Measurements from ENCODE around the gene HNRNPUL2.

HNRNPUL2 gene

DNA sequence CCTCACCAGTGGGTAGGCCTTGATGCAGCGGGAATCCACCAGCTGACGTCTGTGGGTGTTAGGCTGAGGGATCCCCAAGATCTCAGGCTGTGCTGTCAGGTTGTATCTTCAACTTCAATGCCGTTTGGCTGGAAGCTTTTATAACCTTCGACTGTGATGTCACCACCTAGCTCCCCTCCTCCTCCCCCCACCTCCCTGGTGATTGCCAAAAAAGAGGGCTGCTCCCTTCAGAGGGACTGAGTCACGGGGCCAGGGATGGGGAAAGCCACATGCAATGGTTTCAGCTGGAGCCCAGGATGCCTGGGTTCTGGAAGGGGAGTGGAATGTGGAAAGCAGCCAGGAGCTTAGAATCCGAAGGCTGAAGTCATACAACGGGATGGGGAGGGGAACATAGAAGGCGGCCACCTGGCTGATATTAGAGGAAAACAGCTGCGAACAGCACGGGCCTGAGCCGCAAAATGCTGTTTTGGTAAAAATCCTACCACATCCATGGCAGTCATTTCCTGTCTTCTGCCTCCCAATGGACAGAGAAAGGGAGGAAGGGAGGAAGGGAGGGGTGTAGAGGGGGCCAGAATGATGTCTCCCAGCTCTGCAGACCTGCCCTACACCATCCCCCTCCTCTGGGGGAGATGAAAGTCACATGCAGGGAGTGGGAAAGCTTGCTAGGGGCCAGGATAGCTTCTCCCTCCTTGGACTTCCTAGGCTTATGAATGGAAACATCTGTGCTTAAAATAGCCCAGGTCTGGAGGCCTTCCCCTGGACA lies 37.7 kb downstream of the HNRNPUL2 start, which contains the start of gene LRRN4CL (continued):
- TF ChIP-seq, protein P1, sequence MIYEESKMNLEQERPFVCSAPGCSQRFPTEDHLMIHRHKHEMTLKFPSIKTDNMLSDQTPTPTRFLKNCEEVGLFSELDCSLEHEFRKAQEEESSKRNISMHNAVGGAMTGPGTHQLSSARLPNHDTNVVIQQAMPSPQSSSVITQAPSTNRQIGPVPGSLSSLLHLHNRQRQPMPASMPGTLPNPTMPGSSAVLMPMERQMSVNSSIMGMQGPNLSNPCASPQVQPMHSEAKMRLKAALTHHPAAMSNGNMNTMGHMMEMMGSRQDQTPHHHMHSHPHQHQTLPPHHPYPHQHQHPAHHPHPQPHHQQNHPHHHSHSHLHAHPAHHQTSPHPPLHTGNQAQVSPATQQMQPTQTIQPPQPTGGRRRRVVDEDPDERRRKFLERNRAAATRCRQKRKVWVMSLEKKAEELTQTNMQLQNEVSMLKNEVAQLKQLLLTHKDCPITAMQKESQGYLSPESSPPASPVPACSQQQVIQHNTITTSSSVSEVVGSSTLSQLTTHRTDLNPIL (CRISPR knock-in tag; IDR thresholded peaks at IDR 0.05; ENCODE audit: low read depth), result no peak
- no peak for TF ChIP-seq TCF4 (CRISPR knock-in tag; IDR thresholded peaks at IDR 0.05; ENCODE audit: borderline replicate concordance)

DNA sequence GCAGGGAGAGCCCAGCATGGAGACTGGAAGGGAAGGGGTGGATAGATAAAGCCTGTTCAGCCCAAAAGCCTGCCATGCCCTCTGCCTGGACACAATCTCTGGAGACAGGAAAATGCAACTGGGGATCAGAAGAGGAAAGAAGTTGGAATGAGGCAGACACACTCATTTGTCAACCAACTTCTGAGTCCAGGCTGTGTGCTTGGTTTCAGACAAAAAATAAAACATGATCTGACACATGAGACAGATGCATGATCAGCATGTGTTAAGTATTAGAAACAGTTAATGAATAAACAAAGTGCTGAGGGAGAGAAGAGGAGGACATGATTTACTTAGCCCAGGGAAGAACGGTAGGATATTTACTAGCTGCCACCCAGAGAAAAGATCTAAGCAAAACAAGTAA lies 38.8 kb downstream of the HNRNPUL2 start:
- ATAC-seq, result no peak
- no peak for TF ChIP-seq GLIS3 (CRISPR knock-in tag; IDR thresholded peaks at IDR 0.05)
- no peak for TF ChIP-seq ISL1 (CRISPR knock-in tag; IDR thresholded peaks at IDR 0.05)
- TF ChIP-seq PPARA (CRISPR knock-in tag; IDR thresholded peaks at IDR 0.05; ENCODE audit: borderline replicate concordance), result no peak
- TF ChIP-seq RARB (CRISPR knock-in tag; IDR thresholded peaks at IDR 0.05), result no peak
- TF ChIP-seq BACH2 (CRISPR knock-in tag; IDR thresholded peaks at IDR 0.05; ENCODE audit: borderline replicate concordance), result no peak
- no peak for TF ChIP-seq OSR1 (CRISPR knock-in tag; IDR thresholded peaks at IDR 0.05)
- TF ChIP-seq, protein P2, sequence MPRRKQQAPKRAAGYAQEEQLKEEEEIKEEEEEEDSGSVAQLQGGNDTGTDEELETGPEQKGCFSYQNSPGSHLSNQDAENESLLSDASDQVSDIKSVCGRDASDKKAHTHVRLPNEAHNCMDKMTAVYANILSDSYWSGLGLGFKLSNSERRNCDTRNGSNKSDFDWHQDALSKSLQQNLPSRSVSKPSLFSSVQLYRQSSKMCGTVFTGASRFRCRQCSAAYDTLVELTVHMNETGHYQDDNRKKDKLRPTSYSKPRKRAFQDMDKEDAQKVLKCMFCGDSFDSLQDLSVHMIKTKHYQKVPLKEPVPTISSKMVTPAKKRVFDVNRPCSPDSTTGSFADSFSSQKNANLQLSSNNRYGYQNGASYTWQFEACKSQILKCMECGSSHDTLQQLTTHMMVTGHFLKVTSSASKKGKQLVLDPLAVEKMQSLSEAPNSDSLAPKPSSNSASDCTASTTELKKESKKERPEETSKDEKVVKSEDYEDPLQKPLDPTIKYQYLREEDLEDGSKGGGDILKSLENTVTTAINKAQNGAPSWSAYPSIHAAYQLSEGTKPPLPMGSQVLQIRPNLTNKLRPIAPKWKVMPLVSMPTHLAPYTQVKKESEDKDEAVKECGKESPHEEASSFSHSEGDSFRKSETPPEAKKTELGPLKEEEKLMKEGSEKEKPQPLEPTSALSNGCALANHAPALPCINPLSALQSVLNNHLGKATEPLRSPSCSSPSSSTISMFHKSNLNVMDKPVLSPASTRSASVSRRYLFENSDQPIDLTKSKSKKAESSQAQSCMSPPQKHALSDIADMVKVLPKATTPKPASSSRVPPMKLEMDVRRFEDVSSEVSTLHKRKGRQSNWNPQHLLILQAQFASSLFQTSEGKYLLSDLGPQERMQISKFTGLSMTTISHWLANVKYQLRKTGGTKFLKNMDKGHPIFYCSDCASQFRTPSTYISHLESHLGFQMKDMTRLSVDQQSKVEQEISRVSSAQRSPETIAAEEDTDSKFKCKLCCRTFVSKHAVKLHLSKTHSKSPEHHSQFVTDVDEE (CRISPR knock-in tag; IDR thresholded peaks at IDR 0.05), result no peak
- TF ChIP-seq TCF4 (CRISPR knock-in tag; IDR thresholded peaks at IDR 0.05; ENCODE audit: borderline replicate concordance), result no peak
- TF ChIP-seq, protein P3, sequence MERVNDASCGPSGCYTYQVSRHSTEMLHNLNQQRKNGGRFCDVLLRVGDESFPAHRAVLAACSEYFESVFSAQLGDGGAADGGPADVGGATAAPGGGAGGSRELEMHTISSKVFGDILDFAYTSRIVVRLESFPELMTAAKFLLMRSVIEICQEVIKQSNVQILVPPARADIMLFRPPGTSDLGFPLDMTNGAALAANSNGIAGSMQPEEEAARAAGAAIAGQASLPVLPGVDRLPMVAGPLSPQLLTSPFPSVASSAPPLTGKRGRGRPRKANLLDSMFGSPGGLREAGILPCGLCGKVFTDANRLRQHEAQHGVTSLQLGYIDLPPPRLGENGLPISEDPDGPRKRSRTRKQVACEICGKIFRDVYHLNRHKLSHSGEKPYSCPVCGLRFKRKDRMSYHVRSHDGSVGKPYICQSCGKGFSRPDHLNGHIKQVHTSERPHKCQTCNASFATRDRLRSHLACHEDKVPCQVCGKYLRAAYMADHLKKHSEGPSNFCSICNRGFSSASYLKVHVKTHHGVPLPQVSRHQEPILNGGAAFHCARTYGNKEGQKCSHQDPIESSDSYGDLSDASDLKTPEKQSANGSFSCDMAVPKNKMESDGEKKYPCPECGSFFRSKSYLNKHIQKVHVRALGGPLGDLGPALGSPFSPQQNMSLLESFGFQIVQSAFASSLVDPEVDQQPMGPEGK (CRISPR knock-in tag; IDR thresholded peaks at IDR 0.05; ENCODE audit: borderline replicate concordance), result no peak
- TF ChIP-seq ZFP3 (CRISPR knock-in tag; IDR thresholded peaks at IDR 0.05), result no peak
- no peak for TF ChIP-seq POU6F1 (CRISPR knock-in tag; IDR thresholded peaks at IDR 0.05; ENCODE audit: borderline replicate concordance, low read depth)

- TF ChIP-seq GLIS3 (CRISPR knock-in tag; IDR thresholded peaks at IDR 0.05) (no peak), ARNTL (CRISPR knock-in tag; IDR thresholded peaks at IDR 0.05; ENCODE audit: borderline replicate concordance, low read depth) (no peak), RARB (CRISPR knock-in tag; IDR thresholded peaks at IDR 0.05) (no peak), ZNF565 (CRISPR knock-in tag; conservative IDR thresholded peaks at IDR 0.05; ENCODE audit: low read depth) (no peak), POU6F1 (CRISPR knock-in tag; IDR thresholded peaks at IDR 0.05; ENCODE audit: borderline replicate concordance, low read depth) (no peak), CSDC2 (CRISPR knock-in tag; IDR thresholded peaks at IDR 0.05) (no peak), SNAI2 (CRISPR knock-in tag; IDR thresholded peaks at IDR 0.05) (no peak), TOX (CRISPR knock-in tag; IDR thresholded peaks at IDR 0.05; ENCODE audit: borderline replicate concordance) (no peak), ZFP3 (CRISPR knock-in tag; IDR thresholded peaks at IDR 0.05) (no peak), ZNF70 (CRISPR knock-in tag; IDR thresholded peaks at IDR 0.05) (no peak)
- TF ChIP-seq, protein P1 (CRISPR knock-in tag; IDR thresholded peaks at IDR 0.05; ENCODE audit: low read depth), result no peak
- TF ChIP-seq, protein P2 (CRISPR knock-in tag; IDR thresholded peaks at IDR 0.05), result no peak
- TF ChIP-seq, protein P3 (CRISPR knock-in tag; IDR thresholded peaks at IDR 0.05; ENCODE audit: borderline replicate concordance), result no peak
- ATAC-seq, result no peak; the same call in 1 of the 3 replicates
These were observed 39.5 kb downstream of the HNRNPUL2 start for GRCh38 chr11:62687508-62688396.

All from SK-N-SH treated with all-trans-retinoic acid at 6 μM for 48 hours (cell line).